Vagina (tissue), 2 donors: Measurements from ENCODE around the gene AGPAT1. TPM values are rescaled to one million over a fixed set of nuclear protein-coding genes. Genes with fewer than 3 reads are reported as not detected.

Experiments
- DNase-seq, 2 donors: peaks; one replicate each; pipeline ENCODE4 v3.0.0-alpha.2; 2017; ENCODE audit errors: extremely low spot score in 2 of 2
- H3K27ac ChIP-seq: fragments of 200-600 bp; sonication (generic); one replicate; pipeline ENCODE4 v1.5.1; 2019
- H3K27me3 ChIP-seq: fragments of 200-600 bp; sonication (generic); one replicate; pipeline ENCODE4 v1.5.1; 2019
- H3K36me3 ChIP-seq, 2 donors: fragments of 200-600 bp; sonication (generic); one replicate each; pipeline ENCODE4 v1.5.1; 2017 to 2019
- H3K4me1 ChIP-seq: fragments of 200-600 bp; sonication (generic); one replicate; pipeline ENCODE4 v1.5.1; 2019
- H3K4me3 ChIP-seq, 2 donors: fragments of 200-600 bp; sonication (generic); 1 replicate in 1 of 2; 2 replicates in 1 of 2; pipeline ENCODE4 v1.5.1; 2016 to 2019
- H3K9me3 ChIP-seq: fragments of 200-600 bp; sonication (generic); one replicate; pipeline ENCODE4 v1.5.1; 2019
- CTCF ChIP-seq, 3 experiments: fragments of 450-650 bp in 2 of 3; fragments of 200-600 bp in 1 of 3; sonication (generic) in 1 of 3; IDR thresholded peaks; one replicate each; pipeline ENCODE4 v1.5.1; 2017 to 2019; ENCODE audit warnings: antibody characterized with exemption in 3 of 3, mild to moderate bottlenecking in 2 of 3, moderate library complexity in 2 of 3
- POLR2A ChIP-seq, 2 donors: fragments of 450-650 bp; IDR thresholded peaks; one replicate each; pipeline ENCODE4 v1.6.1; 2017; ENCODE audit warnings: antibody characterized with exemption in 2 of 2, mild to moderate bottlenecking in 2 of 2, moderate library complexity in 2 of 2
- POLR2AphosphoS5 ChIP-seq, 2 donors: sonication (generic); formaldehyde crosslinking; IDR thresholded peaks; one replicate each; pipeline ENCODE4 v1.9.0; 2017; ENCODE audit warnings: antibody characterized with exemption in 2 of 2, mild to moderate bottlenecking in 2 of 2, low read depth in 1 of 2; ENCODE audit not compliant: insufficient read depth in 1 of 2
- intact Hi-C: fragments of 100-400 bp; cut with DNase I; formaldehyde crosslinking; loops from one replicate; pipeline ENCODE4 v1.15.1; 2023
- total RNA-seq: library from RNA; depleted of rRNA; stranded (reverse); fragments of >200 nt; gene quantifications from one replicate; pipeline ENCODE4 v1.2.3, GENCODE V29; 2016

Gene AGPAT1
- total RNA-seq, 1 donor from 2014 or later, result 35.1 TPM

DNA sequence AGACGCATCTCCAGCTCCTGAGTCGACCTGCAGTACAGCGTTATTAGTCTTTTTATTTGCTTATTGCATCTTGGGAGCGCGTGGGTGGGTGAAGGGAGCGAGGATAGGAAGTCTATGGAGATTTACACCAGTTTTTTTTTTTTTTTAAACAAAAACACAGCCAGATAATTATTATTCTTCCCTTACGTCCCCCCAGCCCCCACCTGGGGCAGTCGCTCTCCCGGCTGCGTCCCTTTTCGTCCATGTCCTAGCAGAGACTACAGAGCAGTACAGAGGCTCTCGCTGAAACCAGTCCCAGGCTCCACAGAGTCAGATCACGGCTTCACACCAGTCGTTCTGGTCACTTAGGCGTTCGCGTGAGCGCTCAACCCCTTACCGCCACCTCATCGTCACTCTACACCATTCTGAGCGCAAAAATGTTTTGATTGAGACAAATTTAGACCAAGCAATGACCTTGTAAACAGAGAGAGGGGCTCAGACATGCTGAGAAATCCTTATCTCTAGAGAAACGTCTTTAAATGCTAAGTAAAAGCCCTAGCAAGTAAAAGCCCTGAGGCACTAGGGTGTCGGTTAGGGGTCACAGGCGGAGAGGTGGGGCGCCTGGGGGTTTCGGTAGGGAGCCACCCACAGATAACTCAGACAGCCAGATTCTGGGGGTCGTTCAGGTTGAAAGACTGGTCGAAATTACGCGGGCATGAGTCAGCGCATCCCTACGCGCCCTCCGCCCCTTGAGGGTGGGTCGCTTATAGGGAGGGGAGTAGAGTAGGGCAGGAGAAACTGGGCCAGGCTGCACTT lies 22.9 kb downstream of the AGPAT1 start:
- H3K27me3 ChIP-seq, result no peaks in the 10 kb centered on the region
- peaks cover 0 to 30% of the 10 kb centered on the region in 2 donors for H3K36me3 ChIP-seq
- no peaks in the 10 kb centered on the region for H3K9me3 ChIP-seq
- TF ChIP-seq CTCF (IDR thresholded peaks at IDR 0.05), result no peak
- no peak for TF ChIP-seq POLR2A (IDR thresholded peaks at IDR 0.05)
- TF ChIP-seq POLR2AphosphoS5 (IDR thresholded peaks at IDR 0.05; ENCODE audit: insufficient read depth in 1 of 2, low read depth in 1 of 2), result no peak
- H3K27ac ChIP-seq, result peak overlapping the region; percentile 94
- intact Hi-C loops, result loop anchor here (5.0 kb wide), 1 partner anchor 36 kb away; no protein-coding TSS in a partner anchor
- no peak for DNase-seq
- H3K4me1 ChIP-seq, result peaks cover 49% of the 10 kb centered on the region
- H3K4me3 ChIP-seq, result peak overlapping the region; percentile 75 to 88

DNA sequence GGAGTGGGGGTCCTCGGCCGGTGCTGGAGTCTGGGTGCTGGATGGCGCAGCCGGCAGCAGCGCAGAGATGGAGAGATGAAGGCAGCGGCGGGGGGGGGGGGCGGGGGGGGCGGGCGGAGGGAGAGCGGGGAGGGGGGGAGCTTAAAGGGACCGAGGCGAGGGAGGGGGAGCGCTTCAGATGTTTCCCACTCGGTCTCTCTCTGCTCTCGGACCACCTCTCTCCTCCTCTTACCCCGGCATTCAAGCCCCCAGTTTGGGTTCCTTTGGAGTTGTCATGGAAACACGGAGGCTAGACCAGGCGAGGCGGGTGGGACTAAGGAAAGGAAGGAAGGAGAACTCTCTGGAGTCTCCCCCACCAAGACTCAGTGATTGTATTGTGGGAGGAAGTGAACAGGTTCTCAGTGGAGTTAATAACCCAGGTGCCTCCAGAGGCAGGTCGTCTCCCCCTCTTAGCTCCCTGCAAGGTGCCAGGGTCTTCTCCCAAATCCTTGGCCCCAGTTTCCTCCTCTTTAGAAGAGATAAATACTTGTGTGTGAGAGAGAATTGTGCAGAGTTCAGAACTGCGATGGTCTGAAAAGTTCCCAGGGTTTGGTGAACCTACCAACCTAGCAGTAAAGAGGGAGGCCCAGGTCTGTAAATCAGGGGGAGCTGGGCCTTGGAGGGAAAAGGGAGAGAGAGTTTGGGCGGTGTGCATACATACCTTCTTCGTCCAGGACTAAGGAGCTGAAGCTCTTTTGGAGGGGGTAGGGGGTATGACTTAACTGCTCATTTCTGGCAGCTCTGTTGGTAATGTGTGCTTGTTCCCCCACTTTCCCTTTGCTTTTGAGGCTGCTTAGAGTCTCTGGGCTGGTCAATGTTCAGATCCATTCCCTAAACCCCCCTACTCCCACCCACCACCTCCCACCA lies 23.8 kb downstream of the AGPAT1 start, which contains the start of gene PRRT1:
TSS of gene PRRT1 (minus strand) at position 77 of the 906 bp plus-strand sequence. CDS start 112 bp downstream, outside the sequence.
- DNase-seq, result no peak
- Histone ChIP-seq H3K9me3 (no peaks in the 10 kb centered on the region), H3K36me3 (peaks cover 0 to 23% of the 10 kb centered on the region in 2 donors), H3K27me3 (no peaks in the 10 kb centered on the region), H3K4me3 (peak within 1 kb of the TSS; percentile 75 to 88), H3K27ac (peak within 1 kb of the TSS; percentile 94), H3K4me1 (peaks cover 49% of the 10 kb centered on the region)
- TF ChIP-seq POLR2A (IDR thresholded peaks at IDR 0.05), result no peak
- no peak for TF ChIP-seq CTCF (IDR thresholded peaks at IDR 0.05)
- TF ChIP-seq POLR2AphosphoS5 (IDR thresholded peaks at IDR 0.05; ENCODE audit: insufficient read depth in 1 of 2, low read depth in 1 of 2), result no peak
- intact Hi-C loops, result loop anchor here (5.0 kb wide), 1 partner anchor 35 kb away; no protein-coding TSS in a partner anchor

DNA sequence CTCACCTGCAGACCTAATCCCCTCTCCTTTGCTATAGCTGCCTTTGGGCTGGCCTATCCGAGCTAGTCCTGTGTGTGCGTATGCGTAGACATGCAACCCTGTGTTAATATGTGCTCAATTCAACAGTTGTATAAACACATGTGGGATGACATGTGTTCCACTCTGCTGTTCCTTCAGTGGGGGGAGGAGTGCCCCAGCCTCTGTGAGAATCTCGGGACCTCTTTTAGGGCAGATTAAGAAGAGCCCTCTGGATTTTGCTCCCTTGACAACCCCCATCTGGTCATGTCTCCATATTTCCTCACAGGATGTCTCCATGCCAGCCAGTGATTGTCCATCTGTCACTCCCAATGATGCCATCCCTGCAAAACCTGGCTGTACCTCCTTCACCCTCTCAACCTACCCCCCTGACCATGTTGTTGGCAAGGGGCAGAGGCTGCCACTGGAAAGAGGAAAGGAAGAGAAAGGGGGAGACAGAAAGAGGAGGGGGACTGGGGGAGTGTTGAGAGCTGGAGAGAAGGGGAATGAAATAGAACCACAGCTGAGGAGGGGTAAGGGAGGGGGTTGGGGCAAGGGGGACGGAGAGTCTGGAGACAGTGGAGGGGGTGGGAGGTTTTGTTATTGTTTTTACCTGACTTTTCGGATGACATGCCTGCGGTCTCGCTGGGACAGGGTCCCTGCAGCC lies 24.6 kb downstream of the AGPAT1 start:
- no peak for TF ChIP-seq CTCF (IDR thresholded peaks at IDR 0.05)
- no peak for TF ChIP-seq POLR2AphosphoS5 (IDR thresholded peaks at IDR 0.05; ENCODE audit: insufficient read depth in 1 of 2, low read depth in 1 of 2)
- no peak for TF ChIP-seq POLR2A (IDR thresholded peaks at IDR 0.05)
- Histone ChIP-seq H3K4me3 (peak overlapping the region; percentile 75 to 88), H3K27ac (peak overlapping the region; percentile 94), H3K36me3 (peaks cover 0 to 15% of the 10 kb centered on the region in 2 donors), H3K4me1 (peaks cover 49% of the 10 kb centered on the region), H3K9me3 (no peaks in the 10 kb centered on the region), H3K27me3 (no peaks in the 10 kb centered on the region)
- DNase-seq, result no peak
- intact Hi-C loops, result loop anchor here (5.0 kb wide), 1 partner anchor 34 kb away; no protein-coding TSS in a partner anchor

DNA sequence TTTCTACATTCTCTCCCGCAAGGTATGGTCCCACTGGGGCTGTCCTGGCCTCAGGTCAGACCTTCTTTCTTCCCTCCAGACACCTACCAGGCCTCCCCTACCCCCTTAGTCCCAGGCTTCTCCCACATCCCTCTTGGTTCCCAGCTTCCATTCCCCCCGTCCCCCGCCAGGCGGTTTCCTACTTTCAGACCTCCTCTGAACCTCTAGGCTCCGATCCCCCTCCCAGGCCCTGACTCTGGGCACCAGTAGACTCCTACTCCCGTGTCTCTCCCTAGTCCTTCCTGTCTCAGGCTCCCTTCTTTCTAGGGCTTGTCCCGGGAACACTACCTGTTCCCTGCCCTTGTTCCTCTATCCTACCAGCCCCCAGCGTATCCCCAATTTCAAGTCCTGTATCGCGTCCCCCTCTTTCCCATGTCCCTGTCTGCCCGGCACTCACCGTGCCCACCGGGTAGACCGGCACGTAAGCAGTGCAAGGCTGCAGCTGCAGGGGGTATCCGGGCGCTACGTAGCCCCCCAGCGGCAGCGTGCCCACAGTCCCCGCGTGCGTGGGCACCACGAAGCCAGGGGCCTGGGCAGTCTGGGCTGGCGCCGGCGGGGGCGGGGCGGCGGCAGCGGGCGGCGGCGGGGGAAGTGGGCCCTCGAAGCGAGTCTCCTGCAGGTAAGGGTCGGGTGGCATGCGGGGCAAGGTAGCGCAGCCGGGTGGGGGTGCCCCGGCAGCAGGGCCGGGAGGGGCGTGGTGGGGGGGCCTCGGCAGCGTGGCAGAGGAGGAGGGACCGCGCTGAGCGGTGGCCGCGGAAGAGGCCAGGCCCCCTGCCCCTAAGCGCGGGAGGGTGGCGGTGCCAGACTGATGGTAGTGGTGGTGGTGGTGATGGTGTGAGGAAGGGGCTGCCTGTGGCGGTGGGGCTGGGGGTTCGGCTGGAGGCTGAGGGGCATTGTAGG lies 25.7 kb downstream of the AGPAT1 start:
- TF ChIP-seq CTCF (IDR thresholded peaks at IDR 0.05), result no peak
- TF ChIP-seq POLR2AphosphoS5 (IDR thresholded peaks at IDR 0.05; ENCODE audit: insufficient read depth in 1 of 2, low read depth in 1 of 2), result no peak
- no peak for TF ChIP-seq POLR2A (IDR thresholded peaks at IDR 0.05)
- peaks cover 0 to 6% of the 10 kb centered on the region in 2 donors for H3K36me3 ChIP-seq
- H3K9me3 ChIP-seq, result no peaks in the 10 kb centered on the region
- peaks cover 42% of the 10 kb centered on the region for H3K4me1 ChIP-seq
- peak overlapping the region; percentile 75 to 88 for H3K4me3 ChIP-seq
- peak overlapping the region; percentile 53 for H3K27ac ChIP-seq
- no peaks in the 10 kb centered on the region for H3K27me3 ChIP-seq
- no peak for DNase-seq
- intact Hi-C loops, result loop anchor here (5.0 kb wide), 1 partner anchor 33 kb away; no protein-coding TSS in a partner anchor
